AG08396 (cell line): ENCODE data around the gene CAMTA1.
A peak's percentile ranks its signal among the peaks of the same experiment; 100 is the strongest.

Experiments
- DNase-seq: peaks from one replicate; pipeline ENCODE4 v3.0.0; 2012; ENCODE audit warnings: low spot score, mixed read lengths

Gene CAMTA1

GRCh38 chr1:7040969-7041695 is 255.9 kb downstream of the CAMTA1 start:
- DNase-seq: no peak

GRCh38 chr1:7042322-7043190 is 257.3 kb downstream of the CAMTA1 start:
- DNase-seq: peak; percentile 36

- DNase-seq: no peak
Observed at GRCh38 chr1:7043191-7043549, 257.9 kb downstream of the CAMTA1 start.

GRCh38 chr1:7043719-7044535 is 258.7 kb downstream of the CAMTA1 start:
- no peak for DNase-seq

GRCh38 chr1:7045897-7046296 is 260.6 kb downstream of the CAMTA1 start:
- DNase-seq: no peak

- DNase-seq: peak; percentile 59
Observed at GRCh38 chr1:7046314-7046713, 261.1 kb downstream of the CAMTA1 start.

- no peak for DNase-seq
Observed at GRCh38 chr1:7046891-7047290, 261.6 kb downstream of the CAMTA1 start.

GRCh38 chr1:7047866-7048265 is 262.6 kb downstream of the CAMTA1 start:
- no peak for DNase-seq

GRCh38 chr1:7048395-7048794 is 263.1 kb downstream of the CAMTA1 start:
- no peak for DNase-seq

GRCh38 chr1:7049913-7050625 is 264.8 kb downstream of the CAMTA1 start:
- DNase-seq: no peak

- DNase-seq: no peak
Observed at GRCh38 chr1:7050751-7051665, 265.8 kb downstream of the CAMTA1 start.

GRCh38 chr1:7052701-7053100 is 267.4 kb downstream of the CAMTA1 start:
- DNase-seq: no peak

GRCh38 chr1:7060745-7061144 is 275.5 kb downstream of the CAMTA1 start:
- DNase-seq: no peak

- DNase-seq: no peak
Observed at GRCh38 chr1:7062346-7063061, 277.2 kb downstream of the CAMTA1 start.

- DNase-seq: no peak
Observed at GRCh38 chr1:7063981-7064380, 278.7 kb downstream of the CAMTA1 start.

GRCh38 chr1:7068552-7068951 is 283.3 kb downstream of the CAMTA1 start:
- DNase-seq: no peak

- peak; percentile 30 for DNase-seq
Observed at GRCh38 chr1:7069931-7070330, 284.7 kb downstream of the CAMTA1 start.

GRCh38 chr1:7070389-7071029 is 285.3 kb downstream of the CAMTA1 start:
- peak; percentile 85 for DNase-seq

GRCh38 chr1:7076117-7076516 is 290.9 kb downstream of the CAMTA1 start:
- DNase-seq: no peak

- no peak for DNase-seq
Observed at GRCh38 chr1:7076572-7076971, 291.3 kb downstream of the CAMTA1 start.
